D721Med (cell line): ENCODE data around the gene LRIT2.

Experiments used
- DNase-seq: peaks from one replicate; pipeline ENCODE4 v3.0.0; 2011; ENCODE audit warnings: low spot score; ENCODE audit not compliant: insufficient read length
- FAIRE-seq: peaks from 2 replicates; lab custom pipeline; 2011; peaks lifted over from hg19 to GRCh38; lab: Jason Lieb, UNC
- TF ChIP-seq, protein P1 (sequence below): IDR thresholded peaks from 2 replicates; pipeline ENCODE4 v1.5.1; 2012; ENCODE audit warnings: mild to moderate bottlenecking, control low read depth; ENCODE audit not compliant: insufficient read depth; ENCODE audit errors: missing control alignments

LRIT2 gene

DNA sequence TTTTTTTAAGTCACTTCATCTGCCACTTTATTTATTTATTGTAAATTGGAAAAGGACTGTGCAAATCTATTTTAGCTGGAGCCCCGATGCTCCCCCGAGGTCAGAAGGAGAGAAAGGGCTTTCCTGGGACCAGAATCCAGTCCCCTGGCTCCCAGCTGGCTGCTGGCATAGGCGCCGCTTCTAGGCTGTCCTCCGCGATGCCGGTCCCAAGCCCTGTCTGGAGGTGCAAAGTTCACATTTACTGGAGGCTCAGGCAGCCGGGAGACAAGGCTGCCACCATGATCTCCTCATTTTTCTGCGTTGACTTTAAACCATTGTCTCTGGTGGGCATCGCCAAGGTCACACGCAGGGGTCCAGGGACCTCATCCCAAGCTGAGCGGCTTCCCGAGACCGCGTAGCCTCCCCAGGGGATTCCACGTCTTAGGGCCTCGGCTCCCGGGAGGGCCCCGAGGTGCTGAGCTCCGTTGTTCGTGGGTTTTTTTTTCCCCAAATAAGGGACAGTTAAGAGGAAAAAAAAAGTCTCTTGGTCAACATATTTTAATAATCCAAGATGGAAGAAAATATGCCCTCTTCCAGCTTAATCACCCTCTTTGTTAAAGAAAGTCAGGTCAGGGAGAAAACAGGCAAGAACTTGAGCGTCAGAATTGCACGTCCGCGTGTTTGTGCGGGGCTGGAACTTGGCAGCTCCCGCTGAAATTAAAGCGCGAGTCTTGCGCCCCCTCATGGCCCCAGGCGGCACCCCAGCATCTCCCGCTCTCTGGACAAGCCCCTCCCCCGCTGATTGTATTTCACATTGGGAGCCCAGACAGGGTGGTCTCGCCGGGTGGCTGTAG lies 31.4 kb upstream of the LRIT2 start:
- DNase-seq (no peak), FAIRE-seq (no peak)
- TF ChIP-seq, protein P1, sequence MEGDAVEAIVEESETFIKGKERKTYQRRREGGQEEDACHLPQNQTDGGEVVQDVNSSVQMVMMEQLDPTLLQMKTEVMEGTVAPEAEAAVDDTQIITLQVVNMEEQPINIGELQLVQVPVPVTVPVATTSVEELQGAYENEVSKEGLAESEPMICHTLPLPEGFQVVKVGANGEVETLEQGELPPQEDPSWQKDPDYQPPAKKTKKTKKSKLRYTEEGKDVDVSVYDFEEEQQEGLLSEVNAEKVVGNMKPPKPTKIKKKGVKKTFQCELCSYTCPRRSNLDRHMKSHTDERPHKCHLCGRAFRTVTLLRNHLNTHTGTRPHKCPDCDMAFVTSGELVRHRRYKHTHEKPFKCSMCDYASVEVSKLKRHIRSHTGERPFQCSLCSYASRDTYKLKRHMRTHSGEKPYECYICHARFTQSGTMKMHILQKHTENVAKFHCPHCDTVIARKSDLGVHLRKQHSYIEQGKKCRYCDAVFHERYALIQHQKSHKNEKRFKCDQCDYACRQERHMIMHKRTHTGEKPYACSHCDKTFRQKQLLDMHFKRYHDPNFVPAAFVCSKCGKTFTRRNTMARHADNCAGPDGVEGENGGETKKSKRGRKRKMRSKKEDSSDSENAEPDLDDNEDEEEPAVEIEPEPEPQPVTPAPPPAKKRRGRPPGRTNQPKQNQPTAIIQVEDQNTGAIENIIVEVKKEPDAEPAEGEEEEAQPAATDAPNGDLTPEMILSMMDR = peak; percentile 81

DNA sequence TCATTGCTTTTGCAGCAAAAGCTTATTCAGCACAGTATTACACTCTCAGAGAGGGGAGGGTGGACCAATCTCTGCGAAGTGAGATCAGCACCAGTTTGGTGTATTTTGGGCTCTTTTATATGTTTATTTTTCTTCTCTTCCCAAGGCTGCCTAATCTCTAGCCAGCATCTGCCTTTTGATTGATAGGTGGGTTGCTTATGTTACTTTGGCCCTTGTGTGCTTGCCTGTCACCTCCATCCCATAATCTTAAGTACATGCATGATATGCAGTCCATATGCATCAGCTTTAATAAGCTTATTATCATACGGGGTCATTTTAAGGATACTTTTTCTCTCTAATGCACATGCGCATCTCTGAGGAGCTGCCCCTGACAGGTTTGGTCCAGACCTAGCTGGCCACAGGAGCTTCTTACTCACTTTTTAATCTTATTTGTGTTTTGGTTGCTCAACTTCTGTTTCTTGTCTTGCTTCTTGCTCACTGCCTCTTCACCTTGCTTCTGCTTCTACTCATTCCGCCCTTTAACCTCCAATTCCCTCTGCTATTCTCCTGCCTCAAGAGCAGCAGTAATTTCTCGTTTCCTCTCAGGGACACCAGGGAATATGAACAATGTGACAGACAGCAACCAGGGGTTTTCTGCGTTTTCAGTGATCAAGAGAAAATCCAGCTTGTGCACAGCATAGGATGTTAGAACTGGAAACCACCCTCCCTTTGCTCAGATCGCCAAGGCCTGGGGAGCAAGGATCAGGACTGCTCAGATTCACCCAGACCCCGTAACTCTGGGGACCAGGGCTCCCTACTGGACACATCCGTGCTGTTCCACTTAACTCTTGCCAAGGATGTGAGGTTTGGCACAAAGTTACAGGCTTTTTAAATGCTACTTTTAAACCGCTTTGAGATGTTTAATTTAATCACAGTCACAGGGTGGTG lies 29.5 kb upstream of the LRIT2 start:
- DNase-seq (no peak), FAIRE-seq (no peak)

DNA sequence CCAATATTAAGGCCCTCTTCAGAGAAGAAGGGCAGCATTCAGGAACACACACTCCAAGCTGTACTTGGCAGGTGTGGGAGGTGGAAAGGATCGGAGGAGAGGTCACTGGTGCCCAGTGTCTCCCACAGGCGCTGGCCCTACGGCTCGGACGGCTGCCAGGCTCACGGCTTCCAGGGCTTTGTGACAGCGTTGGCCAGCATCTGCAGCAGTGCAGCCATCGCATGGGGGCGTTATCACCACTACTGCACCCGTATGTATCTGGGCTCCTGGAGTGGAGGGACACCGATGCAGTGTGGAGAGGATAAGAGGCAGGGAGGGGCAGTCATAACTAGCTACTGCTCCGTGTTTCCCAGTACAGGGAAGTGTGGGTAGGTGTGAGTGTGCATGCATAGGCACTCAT lies 23.4 kb upstream of the LRIT2 start:
- no peak for FAIRE-seq
- TF ChIP-seq, protein P1 = no peak
- DNase-seq = no peak

More for the DNA sequence above, 29.5 kb upstream of the LRIT2 start:
- TF ChIP-seq, protein P1 = no peak

DNA sequence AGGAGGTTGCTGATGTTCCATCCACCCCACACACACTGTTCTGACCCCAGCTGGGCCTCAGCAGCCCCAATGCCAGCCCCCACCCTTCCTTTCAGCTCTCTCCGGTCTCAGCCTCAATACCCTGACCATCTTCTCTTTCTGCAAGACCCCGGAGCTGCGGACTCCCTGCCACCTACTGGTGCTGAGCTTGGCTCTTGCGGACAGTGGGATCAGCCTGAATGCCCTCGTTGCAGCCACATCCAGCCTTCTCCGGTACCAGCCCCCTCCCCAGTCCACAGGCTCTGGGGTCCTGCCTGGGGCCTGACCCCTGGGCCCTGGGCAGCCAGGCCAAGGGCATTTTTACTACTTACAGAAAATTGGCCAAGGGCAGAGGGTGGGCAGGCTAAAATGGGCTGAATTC lies 22.2 kb upstream of the LRIT2 start:
- FAIRE-seq = no peak
- TF ChIP-seq, protein P1 = no peak
- no peak for DNase-seq

DNA sequence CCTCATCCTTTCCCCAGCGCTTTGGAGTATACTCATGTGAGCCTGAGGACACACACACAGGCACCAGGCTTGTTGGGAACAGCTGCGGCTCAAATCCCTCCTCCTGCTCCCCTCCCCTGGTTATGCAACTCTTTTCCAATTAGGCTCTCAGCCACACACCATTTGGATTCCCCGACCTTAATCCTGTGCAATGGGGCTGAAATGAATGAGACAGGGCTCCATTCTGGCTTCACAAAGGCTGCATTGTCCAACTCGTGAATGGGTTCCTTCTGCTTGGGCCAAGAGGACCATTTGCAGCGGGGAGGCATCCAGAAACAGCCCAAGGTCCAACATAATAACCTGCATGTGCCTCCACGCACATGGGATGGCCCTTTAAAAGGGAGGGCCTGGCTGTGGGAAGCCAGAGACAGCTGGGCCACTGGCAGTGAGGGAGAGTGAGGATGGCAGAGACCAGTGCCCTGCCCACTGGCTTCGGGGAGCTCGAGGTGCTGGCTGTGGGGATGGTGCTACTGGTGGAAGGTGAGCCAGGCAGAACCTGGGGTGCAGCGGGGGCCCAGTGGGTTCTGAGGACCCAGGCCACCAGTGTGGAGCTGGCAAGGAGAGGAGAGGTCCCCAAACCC lies 19.4 kb upstream of the LRIT2 start, which contains the start of gene RGR:
TSS of gene RGR (plus strand) at position 403 of the 620 bp plus-strand sequence. CDS start at position 441, 38 bp downstream.
- FAIRE-seq (no peak), DNase-seq (peak; percentile 71)
- TF ChIP-seq, protein P1 = no peak

DNA sequence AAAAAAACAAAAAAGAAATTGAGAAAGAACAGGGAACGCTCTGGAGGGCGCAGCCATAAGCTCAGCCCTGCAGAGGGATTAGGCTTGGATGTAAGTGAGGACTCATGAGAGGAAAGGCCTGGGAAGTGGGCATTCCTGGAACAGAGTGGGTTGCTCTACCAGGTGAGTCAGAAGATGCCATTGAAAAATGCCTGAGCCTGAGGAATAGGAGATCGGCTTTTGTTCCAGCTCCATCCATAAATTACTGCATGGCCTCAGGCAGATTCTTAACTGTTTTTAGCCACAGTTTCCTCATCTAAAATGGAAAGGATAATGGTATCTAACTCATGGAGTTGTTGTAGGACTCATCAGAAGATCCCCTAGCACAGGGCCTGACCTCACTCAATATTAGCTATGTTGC lies 18.4 kb upstream of the LRIT2 start:
- TF ChIP-seq, protein P1 = no peak
- DNase-seq = no peak
- FAIRE-seq = no peak
